ENCODE measurements around the gene ENOX1.

ENOX1 gene

DNA sequence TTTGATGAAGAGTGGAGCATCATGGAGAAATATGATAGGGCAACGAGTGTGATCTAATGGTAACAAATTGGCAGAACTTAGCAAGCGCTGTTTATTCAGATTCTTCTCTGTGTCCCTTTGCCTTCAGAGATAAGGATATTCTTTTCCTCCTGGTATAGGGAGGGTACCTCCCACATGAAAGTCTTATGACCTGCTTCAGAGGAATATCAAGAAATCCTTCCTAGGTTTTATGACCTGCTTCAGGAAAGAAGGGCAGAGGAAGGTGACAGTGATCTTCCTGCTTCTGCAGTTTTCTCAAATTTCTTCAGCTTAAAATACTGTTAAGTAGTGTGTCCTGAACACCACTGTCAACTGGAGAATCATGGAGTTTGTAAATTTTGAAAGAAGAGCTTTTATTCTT, 619.0 kb downstream of the ENOX1 start:
- no peak for TF ChIP-seq FOXP2 (optimal IDR thresholded peaks at IDR 0.05; ENCODE audit: borderline replicate concordance, extremely low read depth, extremely low read length, insufficient read depth)
- TF ChIP-seq, protein P1, sequence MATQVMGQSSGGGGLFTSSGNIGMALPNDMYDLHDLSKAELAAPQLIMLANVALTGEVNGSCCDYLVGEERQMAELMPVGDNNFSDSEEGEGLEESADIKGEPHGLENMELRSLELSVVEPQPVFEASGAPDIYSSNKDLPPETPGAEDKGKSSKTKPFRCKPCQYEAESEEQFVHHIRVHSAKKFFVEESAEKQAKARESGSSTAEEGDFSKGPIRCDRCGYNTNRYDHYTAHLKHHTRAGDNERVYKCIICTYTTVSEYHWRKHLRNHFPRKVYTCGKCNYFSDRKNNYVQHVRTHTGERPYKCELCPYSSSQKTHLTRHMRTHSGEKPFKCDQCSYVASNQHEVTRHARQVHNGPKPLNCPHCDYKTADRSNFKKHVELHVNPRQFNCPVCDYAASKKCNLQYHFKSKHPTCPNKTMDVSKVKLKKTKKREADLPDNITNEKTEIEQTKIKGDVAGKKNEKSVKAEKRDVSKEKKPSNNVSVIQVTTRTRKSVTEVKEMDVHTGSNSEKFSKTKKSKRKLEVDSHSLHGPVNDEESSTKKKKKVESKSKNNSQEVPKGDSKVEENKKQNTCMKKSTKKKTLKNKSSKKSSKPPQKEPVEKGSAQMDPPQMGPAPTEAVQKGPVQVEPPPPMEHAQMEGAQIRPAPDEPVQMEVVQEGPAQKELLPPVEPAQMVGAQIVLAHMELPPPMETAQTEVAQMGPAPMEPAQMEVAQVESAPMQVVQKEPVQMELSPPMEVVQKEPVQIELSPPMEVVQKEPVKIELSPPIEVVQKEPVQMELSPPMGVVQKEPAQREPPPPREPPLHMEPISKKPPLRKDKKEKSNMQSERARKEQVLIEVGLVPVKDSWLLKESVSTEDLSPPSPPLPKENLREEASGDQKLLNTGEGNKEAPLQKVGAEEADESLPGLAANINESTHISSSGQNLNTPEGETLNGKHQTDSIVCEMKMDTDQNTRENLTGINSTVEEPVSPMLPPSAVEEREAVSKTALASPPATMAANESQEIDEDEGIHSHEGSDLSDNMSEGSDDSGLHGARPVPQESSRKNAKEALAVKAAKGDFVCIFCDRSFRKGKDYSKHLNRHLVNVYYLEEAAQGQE (IDR thresholded peaks at IDR 0.05; ENCODE audit: insufficient read depth in 1 of 2, low read depth in 2 of 2, low read length in 2 of 2) = no peak
- no peak for TF ChIP-seq SIN3A (IDR thresholded peaks at IDR 0.05; ENCODE audit: borderline replicate concordance, insufficient read depth, low read length)
- TF ChIP-seq TAF1 (IDR thresholded peaks at IDR 0.05; ENCODE audit: borderline replicate concordance, insufficient read depth, low read length) = no peak
- TF ChIP-seq POLR2AphosphoS5 (IDR thresholded peaks at IDR 0.05; ENCODE audit: low read depth, low read length) = no peak

DNA sequence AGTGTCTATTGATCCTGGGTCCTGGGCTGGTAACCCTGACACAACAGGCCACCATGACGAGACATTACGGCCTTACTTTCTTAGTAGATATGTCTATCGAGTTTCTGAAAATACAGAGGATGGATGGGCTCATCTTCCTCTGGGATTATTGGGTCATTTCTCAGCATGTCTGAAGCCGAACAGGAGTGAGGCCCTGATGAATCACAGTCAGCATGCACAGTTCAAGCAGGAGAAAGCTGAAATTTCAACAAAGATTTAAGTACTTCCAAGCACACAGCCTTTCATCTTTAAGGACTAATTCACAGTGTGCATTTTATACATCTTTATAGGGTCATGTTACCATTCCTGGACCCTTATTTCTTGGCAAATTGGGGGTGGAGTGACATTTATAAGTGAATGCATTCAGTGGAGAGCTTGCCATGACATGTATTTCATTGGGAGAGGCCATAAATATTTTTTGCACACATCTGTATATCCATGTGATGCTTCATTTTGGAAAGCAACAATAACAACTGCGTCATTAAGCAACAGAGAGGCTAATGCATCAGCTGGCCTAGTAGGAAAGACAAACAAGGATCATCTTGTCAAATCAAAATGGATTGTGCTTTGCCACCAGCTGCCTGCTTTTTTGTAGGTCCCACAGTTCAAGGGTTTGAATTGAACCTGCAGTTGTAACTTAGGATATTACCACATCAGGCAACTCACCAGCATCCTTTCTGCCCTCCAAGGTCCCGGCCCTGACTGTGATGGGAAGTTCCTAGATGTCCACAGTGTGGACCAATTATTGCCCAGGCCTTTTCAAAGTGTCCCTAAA, 619.9 kb downstream of the ENOX1 start:
- TF ChIP-seq FOXP2 (optimal IDR thresholded peaks at IDR 0.05; ENCODE audit: borderline replicate concordance, extremely low read depth, extremely low read length, insufficient read depth) (no peak), TAF1 (IDR thresholded peaks at IDR 0.05; ENCODE audit: borderline replicate concordance, insufficient read depth, low read length) (no peak), SIN3A (IDR thresholded peaks at IDR 0.05; ENCODE audit: borderline replicate concordance, insufficient read depth, low read length) (no peak), POLR2AphosphoS5 (IDR thresholded peaks at IDR 0.05; ENCODE audit: low read depth, low read length) (no peak)
- TF ChIP-seq, protein P1 (IDR thresholded peaks at IDR 0.05; ENCODE audit: insufficient read depth in 1 of 2, low read depth in 2 of 2, low read length in 2 of 2) = no peak

Measured in PFSK-1 (cell line).